NCI-H748 treated with DMSO at 0.1 percent for 48 hours (cell line): Measurements from ENCODE around the gene CMSS1.
A peak's percentile ranks its signal among the peaks of the same experiment; 100 is the strongest.

ENCODE experiments used
- DNase-seq: peaks from one replicate; lab custom pipeline; 2025; lab: John Stamatoyannopoulos, UW

CMSS1 gene

DNA sequence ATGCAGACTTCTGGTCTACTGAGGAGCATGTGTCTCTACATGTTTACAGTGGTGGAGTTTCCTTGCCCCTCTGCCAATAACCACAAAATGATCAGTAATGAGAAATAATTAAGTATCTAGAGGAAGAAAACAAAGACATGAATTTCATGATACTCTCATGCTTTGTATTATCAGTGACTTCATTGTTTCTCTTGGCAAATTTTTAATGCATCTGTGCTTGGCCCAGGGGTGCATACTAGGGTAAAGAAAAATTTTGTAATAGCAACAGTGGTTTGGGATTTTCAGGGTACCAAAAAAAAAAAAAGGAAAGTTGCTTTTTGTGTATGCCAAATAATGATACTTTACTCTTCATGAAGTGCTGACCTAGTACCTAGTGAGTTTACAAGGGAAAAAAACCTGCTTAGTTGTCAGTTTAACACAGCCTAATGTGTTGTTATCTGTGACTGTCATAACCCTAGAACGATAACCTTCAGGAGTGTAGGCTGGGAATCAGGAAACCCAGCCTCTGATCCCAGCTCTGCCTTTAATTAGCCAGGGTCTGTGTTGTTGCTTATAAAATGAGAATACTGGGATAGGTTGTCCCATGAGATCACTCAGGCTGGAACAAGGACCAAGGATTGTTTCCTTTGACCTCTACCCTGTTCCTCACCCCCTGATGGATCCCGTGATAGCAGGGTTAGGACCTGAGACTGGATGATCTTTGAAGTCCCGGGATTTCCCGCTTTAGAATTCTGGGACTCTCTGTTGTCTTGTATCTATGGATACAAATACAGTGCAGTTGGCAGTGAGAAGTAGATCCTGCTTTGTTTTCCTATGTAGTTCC is 117.5 kb downstream of the CMSS1 start:
- no peak for DNase-seq

DNA sequence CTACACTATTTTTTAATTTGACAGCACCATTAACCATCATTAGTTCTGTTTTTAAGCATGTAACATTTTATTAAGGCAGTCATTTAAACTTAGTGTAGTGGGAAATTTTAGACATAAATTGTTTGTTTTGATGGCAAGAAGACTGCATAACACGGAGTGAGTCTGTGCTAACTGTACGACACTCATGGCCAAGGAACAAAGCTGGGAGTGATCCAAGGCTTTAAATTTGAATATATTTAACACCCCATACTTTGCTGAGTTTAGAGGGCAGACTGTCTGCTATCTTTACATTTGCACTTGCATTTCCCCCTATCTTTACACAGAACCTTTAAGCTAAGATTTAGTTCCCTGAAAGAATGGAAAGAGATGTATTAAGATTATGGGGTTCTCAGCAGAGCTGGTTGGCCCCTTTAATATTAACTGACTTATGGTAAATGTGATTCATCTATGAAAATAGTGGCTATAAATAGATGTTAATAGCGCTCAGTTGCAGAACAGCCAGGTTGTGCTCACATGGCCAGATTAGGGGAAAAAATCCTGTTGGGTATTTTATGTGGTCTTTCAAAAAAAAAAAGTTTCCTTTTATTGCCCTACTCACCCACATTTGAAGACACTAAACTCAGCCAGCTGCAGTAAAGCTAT is 120.7 kb downstream of the CMSS1 start:
- DNase-seq = no peak

DNA sequence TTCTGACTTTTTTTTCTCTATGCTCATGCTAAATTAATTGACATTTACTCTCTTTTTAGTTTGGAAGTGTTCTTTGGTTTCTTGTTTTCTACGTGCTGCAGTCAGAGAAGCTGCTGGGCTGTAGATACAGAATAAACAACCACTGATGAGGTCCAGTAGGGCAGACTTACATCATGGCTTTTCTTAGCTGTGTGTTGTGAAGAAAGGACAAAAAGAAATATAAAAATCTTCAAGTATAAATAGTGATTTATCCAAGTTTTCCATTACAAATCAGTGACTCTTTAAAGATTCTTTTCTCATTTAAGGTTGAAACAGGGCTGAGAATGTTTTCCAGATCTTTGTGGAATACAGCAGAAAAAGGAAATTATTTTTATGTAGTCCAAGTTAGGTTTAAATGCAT is 122.2 kb downstream of the CMSS1 start:
- no peak for DNase-seq

DNA sequence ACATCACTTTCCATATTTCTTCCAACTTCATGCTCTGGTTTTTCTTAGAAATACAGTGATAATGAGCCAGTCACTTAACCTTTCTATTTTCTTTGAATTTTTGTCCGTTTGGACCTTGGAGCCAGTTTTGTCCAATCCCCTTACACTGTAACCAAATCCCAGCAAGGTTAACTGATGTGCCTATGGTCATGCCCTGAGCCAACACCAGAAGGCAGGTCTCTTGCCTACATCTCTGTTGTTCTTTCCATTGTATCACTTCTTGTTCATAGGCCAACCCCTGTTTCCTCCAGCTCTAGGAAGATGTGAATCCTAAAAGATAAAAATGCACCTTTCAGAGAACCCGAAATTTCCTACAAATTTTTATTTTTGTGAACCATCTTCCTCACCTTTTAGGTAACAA is 122.7 kb downstream of the CMSS1 start:
- no peak for DNase-seq

DNA sequence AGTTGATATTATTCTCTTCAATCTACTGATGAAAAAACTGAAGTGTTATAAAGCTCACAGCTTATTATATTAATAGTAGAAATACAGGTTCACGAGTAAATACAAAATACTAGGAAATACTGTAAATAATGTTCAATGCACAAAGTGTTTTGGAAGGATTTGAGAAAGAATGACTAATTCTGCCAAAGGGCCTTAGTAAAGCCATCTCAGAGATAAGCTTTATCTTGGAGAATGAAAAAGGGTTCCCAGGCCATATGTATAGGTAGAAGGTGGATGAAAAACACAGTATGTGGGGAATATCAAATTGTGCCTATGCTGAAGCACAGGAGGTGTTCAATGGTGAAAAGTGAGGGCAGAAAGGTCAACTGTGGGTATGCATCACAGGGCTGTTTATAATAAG is 123.5 kb downstream of the CMSS1 start:
- no peak for DNase-seq

DNA sequence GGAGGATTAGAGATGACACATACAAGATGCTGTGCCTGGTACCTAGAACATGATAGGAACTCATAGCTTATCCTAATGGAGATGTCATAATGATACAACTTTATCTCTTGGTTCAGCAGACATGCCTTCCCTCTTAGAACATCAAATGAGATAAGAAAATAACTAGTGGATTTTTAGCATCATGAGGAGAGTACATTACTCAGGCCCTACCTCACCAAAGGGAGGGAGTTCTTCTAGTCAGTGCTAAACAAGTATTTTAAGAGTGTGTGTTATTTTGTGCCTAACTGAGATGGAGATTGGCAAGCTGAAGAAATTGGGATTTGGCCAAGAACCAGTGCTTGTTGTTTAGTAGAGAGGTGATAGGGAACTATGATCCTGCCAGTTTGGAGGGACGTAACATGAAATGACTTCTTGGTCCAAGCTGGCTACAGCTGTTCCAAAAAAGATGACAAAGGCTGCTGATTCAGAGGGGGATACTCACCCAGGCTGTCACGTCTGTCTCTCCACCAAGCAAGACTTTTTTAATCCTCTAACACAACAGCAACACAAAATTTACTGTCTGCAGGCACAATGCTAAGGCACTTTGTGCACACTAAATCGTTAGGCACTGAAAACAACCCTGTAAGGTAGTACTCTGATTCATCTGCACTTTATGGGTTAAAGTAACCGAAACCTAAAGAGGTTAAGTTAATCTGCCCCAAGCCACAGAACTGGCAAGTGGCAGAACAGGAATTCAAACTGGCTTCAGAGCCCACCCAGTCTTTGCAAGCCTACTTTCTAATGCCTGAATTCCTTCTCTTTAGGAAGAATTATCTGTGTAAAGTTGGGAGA is 126.5 kb downstream of the CMSS1 start:
- DNase-seq = no peak

DNA sequence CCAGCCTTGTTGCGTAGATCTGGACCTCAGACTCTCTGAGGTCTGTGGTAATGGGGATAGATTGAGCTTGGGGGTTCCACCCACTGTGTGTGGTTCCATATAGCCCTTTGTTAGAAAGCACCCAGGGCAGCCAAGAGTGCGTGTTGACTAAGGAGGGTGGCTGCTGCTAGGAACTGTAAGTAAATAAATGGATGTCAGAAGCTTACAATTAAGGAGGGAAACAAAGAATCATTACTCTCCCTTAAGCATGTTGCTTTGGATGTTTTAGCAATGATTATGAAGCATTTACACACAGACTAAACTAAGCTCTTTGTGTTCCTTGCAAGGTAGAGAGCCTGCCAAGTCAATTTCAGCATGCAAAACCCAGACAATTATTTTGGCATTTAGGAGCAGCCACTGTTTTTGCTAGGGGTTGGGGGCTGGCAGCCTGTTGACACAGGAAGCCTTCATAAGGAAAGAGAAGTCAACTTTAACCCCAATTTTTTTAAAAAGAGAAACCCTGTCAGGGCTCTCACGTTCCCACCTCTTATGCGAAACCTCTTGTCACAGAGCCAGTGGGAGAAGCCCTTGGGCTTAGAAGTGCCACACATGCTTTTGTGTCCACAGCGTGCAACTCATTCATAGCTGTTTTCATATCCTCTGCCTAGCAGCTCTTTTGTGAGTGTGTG is 127.8 kb downstream of the CMSS1 start:
- peak; percentile 12 for DNase-seq

DNA sequence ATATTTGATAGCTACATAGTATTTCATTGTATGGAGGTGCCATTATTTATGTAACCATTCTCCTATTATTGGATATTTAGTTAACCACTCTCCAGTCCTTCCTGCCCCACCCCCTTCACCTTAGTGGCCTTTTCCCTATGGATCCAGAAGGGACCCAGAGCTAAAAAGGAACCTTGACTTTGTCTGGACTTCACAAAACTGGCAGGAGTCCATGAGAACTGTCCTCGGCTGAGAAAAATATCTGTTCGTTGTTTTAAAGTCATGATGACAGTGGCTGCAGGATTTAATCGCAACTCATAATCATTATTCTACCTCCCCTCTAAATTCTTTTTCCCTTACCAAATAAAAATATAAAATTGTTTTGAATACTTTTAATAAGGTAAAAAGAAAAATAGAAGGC is 129.7 kb downstream of the CMSS1 start:
- no peak for DNase-seq

DNA sequence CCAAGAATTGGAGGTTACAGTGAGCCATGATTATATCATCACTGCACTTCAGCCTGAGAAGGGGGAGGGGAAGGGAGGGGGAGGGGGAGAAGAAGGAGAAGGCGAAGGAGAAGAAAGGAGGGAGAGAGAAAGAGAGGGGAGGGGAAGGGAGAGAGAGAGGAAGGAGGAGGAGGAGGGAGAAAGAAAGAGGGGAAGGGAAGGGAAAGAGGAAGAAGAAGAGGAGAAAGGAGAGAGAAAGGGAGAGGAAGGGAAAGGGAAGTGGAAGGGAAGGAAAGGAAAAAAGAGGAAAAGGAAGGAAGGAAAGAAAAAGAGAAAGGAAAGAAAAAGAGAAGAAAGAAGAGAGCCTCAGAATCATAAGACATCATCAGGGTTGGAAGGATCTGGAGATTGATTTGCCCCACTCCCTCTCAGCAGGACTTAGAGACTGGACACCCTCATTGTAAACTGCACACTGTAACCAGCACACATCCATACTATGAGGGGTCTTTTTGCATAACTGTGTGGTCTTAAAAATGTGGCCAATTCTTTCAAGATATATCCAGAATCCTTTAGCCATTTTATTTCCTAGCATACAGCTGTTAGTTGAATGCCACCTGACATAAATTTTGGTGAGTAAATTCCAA is 130.9 kb downstream of the CMSS1 start:
- no peak for DNase-seq

DNA sequence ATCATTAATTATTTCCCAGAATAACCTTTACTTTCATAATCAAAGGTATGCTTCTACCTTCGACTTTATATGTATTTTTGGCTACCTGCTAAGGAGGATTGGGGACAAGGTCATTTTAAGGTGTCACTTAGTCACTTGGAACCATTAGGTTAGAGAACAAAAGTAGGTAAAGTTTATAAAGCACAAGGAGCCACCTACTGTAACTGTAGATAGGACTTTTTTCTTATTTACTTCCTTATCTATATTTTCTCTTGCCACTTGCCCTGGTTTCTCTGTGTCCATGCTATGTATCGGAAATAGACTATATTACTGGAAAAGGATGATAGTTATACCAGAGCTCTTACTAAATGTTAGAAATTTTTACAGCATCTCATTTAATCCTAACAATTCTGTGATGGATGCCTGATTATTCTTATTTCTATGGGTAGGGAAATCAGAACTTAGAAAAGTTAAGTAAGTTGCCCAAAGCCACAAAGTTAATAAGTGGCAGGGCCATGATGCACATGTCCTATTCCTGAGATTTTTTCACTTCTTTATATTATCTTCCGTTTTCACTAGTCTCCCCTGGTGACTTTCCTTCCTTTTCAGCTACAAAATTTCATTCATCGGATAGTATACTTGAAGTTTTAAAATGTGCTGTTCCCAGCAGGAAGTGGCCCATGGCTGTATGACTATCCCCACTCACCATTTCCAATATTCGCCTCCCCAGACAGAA is 132.5 kb downstream of the CMSS1 start:
- DNase-seq = no peak

DNA sequence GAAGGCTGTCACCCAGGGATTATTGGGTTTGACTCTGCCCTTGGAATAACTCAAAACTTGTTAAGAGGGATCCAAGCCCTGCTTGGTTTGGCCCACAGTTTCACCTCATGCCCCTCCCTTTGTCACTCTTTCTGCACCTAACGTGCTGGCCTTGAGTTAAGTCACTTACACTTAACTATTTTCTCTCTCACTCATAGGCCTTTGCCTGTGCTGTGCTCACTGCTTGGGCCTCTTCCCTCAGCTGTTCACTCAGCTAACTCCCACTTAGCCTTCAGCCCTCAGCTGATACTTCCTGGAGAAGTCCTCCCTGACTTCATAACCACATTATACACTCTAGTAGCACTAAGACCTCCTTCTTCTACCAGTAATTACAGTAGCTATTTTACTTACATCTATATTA is 133.3 kb downstream of the CMSS1 start:
- no peak for DNase-seq

DNA sequence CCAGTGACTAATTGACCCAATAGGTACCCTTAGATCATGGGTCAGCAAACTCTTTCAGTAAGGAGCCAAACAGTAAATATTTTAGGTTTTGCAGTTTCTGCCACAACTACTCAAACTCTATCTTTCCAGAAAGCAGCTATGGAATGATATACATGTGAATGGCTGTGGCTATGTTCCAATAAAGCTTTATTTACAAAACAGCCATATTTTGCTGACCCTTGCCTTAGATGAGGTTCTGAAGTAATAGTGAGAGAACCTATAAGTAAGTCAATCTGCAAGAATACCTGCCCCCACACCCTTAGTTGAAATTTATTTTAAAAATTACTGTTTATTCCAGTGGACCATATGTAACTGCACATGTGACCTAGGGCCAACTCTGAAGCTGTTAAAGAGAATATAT is 134.0 kb downstream of the CMSS1 start:
- DNase-seq = no peak

DNA sequence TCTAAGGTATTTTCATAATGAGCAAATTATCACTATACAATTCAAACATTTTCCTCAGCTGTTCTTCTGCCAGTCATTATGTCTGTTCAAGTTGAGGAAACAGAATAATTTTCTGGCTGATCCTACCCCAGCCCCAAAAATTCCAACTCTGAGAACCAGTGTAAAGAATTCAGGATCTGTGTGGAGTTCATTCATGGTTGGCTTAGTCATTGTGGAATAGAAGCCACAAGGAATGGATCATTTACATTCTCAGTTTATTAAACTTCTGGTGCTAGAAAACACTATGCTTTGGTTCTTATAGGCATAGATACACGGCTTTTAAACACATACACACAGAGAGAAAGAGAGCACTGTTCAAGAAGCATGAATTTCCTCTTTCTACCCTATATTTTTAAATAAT is 134.6 kb downstream of the CMSS1 start:
- DNase-seq = no peak

DNA sequence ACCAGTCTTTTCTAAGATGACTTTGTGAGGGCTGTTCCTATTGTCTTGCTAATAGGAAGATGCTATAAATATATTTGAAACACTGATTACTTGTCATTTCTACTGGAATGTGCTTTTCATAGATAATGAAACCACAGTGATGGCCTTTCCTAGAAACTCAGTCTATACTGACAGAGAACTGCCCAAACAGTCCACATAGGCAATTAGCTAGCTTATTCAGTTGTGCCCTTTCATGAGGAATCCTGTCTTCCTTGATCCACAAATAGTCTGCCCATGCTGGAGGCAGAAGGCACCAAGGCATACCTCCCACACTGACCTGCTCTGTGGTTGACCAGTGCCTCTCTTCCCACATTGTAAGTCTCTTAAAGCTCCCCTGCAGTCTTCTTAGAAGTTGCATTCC is 135.9 kb downstream of the CMSS1 start:
- DNase-seq = no peak

DNA sequence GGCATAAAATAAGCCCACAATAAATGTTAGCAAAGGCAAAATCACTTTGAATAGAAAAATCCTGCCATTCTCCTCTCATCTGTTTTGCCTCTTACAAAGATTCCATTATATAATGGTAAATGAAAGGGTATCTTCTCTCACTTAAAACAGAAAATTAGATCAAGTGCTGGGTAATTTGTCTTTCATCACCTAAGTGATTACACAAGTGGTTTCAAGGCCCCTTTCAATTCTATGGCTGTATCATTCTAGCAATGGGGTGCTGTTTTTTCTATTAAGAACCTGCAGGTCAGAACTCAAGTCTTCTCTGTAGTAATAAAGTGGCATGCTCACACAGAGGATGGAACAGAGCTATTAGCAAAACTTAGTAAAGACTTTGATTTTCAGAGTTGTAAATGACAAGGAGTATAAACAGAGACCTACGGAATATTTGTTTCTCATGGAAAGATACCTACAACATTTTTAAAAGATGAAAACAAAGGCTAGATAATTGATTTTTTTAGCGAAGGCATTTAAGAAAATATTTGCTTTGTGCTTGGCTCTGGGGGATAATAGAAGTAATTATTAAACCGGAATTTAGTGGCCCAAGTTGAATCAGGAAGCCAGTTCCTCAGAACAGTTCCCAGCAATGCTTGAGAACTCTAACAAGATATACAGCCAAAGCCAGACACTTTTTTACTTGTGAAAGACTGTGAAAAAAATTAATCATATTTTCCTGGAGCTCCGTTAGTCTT is 137.4 kb downstream of the CMSS1 start:
- no peak for DNase-seq

DNA sequence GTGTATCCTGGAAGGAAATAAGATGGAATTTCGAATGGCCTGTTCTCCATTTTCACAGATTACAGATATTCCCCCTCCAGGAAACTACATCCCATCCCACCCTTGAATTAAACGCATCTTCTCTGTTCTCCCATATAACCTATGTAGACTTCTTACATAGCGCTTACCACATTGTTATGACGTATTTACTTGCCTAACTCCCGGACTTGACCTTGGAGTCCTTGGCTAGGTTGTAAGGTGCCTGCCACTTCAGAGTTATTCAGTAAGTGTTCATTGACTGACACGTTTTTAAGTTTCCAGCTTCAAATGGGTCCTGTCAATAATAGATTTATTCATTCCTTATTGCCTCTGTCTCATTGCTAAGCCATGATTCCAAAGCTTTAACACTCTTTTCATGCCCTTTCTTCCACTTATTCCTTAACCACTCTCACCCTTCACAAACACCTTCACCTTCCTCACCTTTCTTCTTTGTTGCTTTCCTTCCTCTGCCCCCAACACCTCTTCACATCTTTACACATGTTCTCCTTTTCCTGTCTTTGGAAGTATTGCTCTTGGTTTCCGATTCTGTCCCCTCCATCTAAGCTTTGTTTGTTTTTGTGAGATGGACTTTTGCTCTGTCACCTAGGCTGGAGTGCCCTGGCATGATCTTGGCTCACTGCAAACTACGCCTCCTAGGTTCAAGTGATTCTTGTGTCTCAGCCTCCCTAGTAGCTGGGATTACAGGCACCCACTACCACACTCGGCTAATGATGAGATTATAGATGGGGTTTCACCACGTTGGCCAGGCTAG is 138.3 kb downstream of the CMSS1 start:
- no peak for DNase-seq

DNA sequence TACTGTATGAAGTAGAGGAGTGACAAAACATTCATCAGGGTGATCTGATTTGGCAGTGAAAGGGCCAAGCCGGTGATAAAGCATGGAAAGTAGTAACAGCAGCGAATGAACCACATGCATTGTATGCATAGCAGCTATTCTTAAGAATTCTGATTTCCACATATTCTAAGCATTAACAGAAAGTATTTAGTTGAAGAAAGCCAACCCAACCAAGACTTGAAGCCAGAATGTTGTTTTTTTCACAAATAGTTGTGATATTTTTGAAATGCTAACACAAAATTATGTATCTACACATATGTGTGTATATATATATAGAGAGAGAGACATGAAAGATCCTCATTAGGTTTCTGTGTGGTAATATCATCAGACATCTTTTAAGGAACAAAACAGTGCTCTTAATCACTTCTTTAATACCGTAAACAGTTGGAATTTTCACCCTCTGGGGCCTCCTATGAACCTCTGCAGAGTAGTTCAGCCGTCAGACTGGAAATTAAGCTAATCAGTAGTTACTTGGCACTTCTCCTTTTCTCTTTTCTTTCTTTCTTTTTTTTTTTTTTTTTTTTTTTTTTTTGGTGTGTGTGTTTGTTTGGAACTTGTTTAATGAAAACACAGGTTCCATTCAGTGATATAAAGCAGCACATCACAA is 139.6 kb downstream of the CMSS1 start:
- no peak for DNase-seq

DNA sequence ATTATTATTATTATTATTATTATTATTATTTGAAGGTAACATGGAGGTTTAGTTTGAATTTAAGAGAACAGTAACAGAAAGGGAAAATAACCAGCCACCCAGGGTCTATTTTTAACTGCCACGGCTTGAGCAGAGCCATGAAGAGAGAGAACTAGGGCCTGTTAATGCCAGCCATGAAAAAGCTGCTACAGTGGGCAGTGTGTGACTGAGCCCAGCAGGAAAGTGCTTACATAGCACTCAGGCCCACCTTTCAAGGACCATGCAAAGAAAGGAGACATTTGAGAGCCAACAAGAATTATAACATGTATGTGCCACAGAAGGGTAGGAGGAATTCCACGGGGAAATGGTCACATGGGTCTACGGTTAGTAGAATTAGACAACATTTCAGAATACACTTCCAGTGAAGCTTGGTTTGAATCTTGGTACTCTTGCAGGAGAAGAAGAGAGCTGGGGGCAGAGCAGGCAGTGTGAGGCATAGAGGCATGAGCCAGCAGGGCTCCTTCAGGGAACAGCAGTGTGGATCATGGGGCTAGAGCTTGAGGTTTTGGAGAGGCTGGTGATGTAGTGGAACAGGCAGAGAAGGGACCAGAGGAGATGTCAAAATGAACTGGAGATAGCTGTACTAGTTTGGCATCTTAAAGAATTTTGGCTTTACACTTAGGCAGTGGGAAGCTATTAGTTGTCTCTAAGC is 140.7 kb downstream of the CMSS1 start:
- DNase-seq = no peak
